ENCODE data around the gene C17orf67. TPM values are rescaled to one million over a fixed set of nuclear protein-coding genes. Genes with fewer than 3 reads are reported as not detected.
A peak's percentile ranks its signal among the peaks of the same experiment; 100 is the strongest.

The C17orf67 gene
- total and polyA plus RNA-seq, 2 of the 13 experiments (the other 11 are each of a cell fraction or from before 2014, with no cell fraction given), result 0.41 to 0.86 TPM

GRCh38 chr17:56833809-56834379, at the start of gene C17orf67, which contains the start of gene DGKE (continued):
- TF ChIP-seq, protein P1, sequence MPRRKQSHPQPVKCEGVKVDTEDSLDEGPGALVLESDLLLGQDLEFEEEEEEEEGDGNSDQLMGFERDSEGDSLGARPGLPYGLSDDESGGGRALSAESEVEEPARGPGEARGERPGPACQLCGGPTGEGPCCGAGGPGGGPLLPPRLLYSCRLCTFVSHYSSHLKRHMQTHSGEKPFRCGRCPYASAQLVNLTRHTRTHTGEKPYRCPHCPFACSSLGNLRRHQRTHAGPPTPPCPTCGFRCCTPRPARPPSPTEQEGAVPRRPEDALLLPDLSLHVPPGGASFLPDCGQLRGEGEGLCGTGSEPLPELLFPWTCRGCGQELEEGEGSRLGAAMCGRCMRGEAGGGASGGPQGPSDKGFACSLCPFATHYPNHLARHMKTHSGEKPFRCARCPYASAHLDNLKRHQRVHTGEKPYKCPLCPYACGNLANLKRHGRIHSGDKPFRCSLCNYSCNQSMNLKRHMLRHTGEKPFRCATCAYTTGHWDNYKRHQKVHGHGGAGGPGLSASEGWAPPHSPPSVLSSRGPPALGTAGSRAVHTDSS (CRISPR knock-in tag; conservative IDR thresholded peaks at IDR 0.05), result 0 out of 2 replicates have a peak, but pooled peaks have one; percentile 43
- TF ChIP-seq NKX3-1 (CRISPR knock-in tag; IDR thresholded peaks at IDR 0.05) (peak; percentile 19; the same call in 1 of the 2 replicates), ZNF557 (CRISPR knock-in tag; IDR thresholded peaks at IDR 0.05) (no peak), PLRG1 (conservative IDR thresholded peaks at IDR 0.05) (no peak), ZFY (CRISPR knock-in tag; IDR thresholded peaks at IDR 0.05) (peak; percentile 92), NFKBIZ (CRISPR knock-in tag; IDR thresholded peaks at IDR 0.05) (no peak), ZSCAN5A (CRISPR knock-in tag; IDR thresholded peaks at IDR 0.05; ENCODE audit: borderline replicate concordance) (no peak), ZNF318 (CRISPR knock-in tag; IDR thresholded peaks at IDR 0.05) (no peak), PRMT3 (CRISPR knock-in tag; IDR thresholded peaks at IDR 0.05; ENCODE audit: borderline replicate concordance, low read depth) (no peak), NCOR1 (IDR thresholded peaks at IDR 0.05; ENCODE audit: borderline replicate concordance, low read length) (no peak), IKZF5 (CRISPR knock-in tag; IDR thresholded peaks at IDR 0.05) (peak; percentile 57; the same call in 1 of the 2 replicates)
- TF ChIP-seq, protein P2, sequence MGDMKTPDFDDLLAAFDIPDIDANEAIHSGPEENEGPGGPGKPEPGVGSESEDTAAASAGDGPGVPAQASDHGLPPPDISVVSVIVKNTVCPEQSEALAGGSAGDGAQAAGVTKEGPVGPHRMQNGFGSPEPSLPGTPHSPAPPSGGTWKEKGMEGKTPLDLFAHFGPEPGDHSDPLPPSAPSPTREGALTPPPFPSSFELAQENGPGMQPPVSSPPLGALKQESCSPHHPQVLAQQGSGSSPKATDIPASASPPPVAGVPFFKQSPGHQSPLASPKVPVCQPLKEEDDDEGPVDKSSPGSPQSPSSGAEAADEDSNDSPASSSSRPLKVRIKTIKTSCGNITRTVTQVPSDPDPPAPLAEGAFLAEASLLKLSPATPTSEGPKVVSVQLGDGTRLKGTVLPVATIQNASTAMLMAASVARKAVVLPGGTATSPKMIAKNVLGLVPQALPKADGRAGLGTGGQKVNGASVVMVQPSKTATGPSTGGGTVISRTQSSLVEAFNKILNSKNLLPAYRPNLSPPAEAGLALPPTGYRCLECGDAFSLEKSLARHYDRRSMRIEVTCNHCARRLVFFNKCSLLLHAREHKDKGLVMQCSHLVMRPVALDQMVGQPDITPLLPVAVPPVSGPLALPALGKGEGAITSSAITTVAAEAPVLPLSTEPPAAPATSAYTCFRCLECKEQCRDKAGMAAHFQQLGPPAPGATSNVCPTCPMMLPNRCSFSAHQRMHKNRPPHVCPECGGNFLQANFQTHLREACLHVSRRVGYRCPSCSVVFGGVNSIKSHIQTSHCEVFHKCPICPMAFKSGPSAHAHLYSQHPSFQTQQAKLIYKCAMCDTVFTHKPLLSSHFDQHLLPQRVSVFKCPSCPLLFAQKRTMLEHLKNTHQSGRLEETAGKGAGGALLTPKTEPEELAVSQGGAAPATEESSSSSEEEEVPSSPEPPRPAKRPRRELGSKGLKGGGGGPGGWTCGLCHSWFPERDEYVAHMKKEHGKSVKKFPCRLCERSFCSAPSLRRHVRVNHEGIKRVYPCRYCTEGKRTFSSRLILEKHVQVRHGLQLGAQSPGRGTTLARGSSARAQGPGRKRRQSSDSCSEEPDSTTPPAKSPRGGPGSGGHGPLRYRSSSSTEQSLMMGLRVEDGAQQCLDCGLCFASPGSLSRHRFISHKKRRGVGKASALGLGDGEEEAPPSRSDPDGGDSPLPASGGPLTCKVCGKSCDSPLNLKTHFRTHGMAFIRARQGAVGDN (CRISPR knock-in tag; IDR thresholded peaks at IDR 0.05), result peak; percentile 89
